DMS53 treated with DMSO at 0.1 percent for 48 hours (cell line): Measurements from ENCODE around the gene MSL2.
"Not testable (repeated sequence)": the region's sequence is repeated elsewhere in the genome, so short reads cannot be mapped to it uniquely, and the experiment has no call there.

Experiments
- DNase-seq: peaks from one replicate; lab custom pipeline; 2025; ENCODE audit not compliant: unreplicated experiment; lab: John Stamatoyannopoulos, UW

Gene MSL2

GRCh38 chr3:136146981-136147729 lies 49.0 kb downstream of the MSL2 start:
- no peak for DNase-seq

DNA sequence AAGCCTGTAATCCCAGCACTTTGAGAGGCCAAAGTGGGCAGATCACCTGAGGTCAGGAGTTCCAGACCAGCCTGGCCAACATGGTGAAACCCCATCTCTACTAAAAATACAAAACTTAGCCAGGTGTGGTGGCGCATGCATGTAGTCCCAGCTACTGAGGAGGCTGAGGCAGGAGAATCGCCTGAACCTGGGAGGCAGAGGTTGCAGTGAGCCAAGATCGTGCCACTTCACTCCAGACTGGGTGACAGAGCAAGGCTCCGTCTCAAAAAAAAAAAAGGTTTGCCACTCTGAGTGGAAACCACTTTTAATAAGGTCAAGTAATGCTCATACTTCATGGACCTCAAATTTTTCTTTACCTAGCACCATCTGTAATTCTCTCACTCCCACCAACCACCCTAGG lies 51.7 kb downstream of the MSL2 start:
- DNase-seq: not testable (repeated sequence)

- DNase-seq: peak; percentile 83
Observed at GRCh38 chr3:136142592-136142991, 53.5 kb downstream of the MSL2 start.

GRCh38 chr3:136141891-136142290 lies 54.2 kb downstream of the MSL2 start:
- no peak for DNase-seq

- no peak for DNase-seq
Observed at GRCh38 chr3:136141291-136141785, 54.8 kb downstream of the MSL2 start.

GRCh38 chr3:136136454-136136853 lies 59.7 kb downstream of the MSL2 start:
- DNase-seq: no peak

- no peak for DNase-seq
Observed at GRCh38 chr3:136135039-136135802, 60.9 kb downstream of the MSL2 start.

GRCh38 chr3:136134091-136134490 lies 62.0 kb downstream of the MSL2 start:
- no peak for DNase-seq

DNA sequence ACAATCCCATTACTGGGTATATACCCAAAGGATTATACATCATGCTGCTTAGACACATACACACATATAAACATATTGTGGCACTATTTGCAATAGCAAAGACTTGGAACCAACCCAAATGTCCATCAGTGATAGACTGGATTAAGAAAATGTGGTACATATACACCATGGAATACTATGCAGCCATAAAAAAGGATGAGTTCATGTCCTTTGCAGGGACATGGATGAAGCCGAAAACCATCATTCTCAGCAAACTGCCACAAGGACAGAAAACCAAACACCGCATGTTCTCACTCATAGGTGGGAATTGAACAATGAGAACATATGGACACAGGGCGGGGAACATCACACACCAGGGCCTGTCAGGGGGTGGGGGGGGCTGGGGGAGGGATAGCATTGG lies 64.5 kb downstream of the MSL2 start:
- not testable (repeated sequence) for DNase-seq

DNA sequence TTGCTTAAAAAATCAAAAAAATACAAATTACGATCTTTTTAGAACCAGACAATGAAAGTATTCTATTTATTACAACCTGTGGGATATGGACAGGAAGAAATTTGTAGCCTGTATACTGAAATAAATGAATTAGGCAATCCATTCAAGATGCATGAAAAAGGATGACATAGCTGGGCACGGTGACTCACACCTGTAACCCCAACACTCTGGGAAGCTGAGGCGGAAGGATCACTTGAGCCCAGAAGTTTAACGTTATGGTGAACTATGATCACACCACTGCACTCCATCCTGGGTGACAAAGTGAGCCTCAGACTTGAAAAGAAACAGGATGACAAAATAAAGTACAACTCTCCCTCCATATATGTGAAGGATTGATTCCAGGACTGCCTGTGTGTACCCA lies 74.1 kb downstream of the MSL2 start:
- no peak for DNase-seq

DNA sequence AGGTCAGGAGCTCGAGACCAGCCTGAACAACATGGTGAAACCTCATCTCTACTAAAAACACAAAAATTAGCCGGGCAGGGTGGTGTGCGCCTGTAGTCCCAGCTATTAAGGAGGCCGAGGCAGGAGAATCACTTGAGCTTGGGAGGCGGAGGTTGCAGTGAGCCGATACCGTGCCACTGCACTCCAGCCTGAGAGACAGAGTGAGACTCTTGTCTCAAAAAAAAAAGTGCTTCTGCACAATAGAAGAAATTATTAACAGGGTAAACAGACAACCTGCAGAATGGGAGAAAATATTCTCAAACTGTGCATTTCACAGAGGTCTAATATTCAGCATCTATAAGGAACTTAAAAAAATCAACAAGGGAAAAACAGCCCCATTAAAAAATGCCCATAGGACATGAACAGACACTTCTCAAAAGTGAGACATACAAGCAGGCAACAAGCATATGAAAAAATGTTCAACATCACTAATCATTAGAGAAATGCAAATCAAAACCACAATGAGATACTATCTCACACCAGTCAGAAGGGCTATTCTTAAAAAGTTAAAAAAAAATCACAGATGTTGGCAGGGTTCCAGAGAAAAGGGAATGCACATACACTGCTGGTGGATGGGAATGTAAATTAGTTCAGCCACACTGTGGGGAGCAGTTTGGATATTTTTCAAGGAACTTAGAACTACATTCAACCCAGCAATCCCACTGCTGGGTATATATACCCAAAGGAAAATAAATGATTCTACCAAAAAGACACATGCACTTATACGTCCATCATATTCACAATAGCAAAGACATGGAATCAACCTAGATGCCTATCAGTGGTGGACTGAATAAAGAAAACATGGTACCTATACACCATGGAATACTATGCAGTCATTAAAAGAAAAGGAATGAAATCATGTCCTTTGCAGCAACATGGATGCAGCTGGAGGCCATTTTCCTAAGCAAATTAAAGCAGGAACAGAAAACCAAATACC lies 75.5 kb downstream of the MSL2 start:
- no peak for DNase-seq

DNA sequence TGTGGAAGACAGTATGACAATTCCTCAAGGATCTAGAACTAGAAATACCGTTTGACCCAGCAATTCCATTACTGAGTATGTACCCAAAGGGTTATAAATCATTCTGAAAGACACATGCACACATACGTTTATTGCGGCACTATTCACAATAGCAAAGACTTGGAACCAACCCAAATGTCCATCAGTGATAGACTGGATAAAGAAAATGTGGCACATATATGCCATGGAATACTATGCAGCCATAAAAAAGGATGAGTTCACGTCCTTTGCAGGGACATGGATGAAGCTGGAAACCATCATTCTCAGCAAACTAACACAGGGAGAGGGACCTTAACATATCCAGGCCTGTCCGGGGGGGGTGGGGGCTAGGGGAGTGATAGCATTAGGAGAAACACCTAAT lies 76.4 kb downstream of the MSL2 start:
- DNase-seq: not testable (repeated sequence)

DNA sequence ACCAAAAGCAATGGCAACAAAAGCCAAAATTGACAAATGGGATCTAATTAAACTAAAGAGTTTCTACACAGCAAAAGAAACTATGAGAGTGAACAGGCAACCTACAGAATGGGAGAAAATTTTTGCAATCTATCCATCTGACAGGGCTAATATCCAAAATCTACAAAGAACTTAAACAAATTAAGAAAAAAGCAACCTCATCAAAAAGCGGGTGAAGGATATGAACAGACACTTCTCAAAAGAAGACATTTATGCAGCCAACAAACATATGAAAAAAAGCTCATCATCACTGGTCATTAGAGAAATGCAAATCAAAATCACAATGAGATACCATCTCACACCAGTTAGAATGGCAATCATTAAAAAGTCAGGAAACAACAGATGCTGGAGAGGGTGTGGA lies 76.8 kb downstream of the MSL2 start:
- not testable (repeated sequence) for DNase-seq

DNA sequence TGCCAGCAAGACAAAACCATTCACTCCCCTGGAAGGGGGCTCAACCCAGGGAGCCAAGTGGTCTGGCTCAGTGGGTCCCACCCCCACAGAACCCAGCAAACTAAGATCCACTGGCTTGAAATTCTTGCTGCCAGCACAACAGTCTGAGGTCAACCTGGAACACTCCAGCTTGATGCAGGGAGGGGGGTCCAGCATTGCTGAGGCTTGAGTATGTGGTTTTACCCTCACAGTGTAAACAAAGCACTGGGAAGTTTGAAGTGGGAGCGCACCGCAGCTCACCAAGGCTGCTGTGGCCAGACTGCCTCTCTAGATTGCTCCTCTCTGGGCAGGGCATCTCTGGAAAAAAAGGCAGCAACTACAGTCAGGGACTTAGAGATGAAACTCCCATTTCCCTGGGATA lies 81.7 kb downstream of the MSL2 start:
- no peak for DNase-seq

DNA sequence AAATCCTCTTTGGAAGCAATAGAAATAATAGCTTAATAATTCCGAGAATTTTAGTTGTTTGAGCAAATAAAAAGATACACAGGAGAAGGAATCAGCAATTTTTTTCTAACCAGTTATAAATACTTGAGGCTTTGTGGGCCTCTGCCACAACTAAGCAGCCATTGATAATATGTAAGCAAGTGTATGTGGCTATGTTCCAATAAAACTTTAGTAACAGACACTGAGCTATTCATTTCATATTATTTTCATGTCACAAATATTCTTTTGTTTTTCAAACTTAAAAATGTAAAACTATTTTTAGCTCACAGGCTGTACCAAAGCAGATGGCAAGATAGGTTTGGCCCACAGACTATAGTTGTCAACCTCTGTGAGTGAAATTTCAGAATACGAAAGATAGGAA lies 85.7 kb downstream of the MSL2 start:
- no peak for DNase-seq

GRCh38 chr3:136109499-136109898 lies 86.6 kb downstream of the MSL2 start:
- no peak for DNase-seq

DNA sequence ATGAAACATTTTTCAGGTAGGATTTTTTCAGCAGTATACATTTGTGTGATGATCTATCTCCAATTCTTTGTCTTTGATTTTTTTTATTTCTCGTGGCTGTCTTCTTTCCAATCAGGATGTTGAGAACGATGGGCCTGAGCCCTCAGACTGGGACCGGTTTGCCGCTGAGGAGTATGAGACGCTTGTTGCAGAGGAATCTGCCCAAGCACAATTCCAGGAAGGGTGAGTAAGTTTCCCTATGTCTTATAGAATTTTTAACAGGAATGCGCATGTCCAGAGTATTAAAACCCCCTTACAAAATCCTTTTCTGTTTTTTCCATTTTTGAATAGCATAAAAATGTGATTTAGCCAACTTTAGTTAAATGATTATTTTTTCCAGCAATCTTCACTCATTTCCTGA lies 90.0 kb downstream of the MSL2 start:
- DNase-seq: no peak

DNA sequence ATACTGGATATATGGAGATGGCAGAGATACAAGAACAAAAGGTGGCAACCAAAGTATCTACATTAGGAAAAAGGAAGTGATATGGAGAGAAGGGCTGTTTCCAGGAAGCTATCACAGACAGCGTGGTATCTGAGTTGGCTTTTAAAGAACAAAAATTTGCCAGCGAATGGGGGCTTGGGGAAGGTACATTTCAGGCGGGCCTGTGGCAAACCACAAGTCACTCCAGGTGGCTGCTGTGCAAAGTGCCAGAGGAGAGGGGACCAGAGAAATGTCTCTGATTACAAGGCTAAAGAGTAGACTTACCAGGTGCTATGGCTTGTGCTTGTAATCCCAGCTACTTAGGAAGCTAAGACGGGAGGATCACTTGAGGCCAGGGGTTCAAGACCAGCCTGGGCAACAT lies 91.1 kb downstream of the MSL2 start:
- DNase-seq: no peak
